IMR-90 (cell line): Measurements from ENCODE around the gene NDST1. TPM values are rescaled to one million over a fixed set of nuclear protein-coding genes. Genes with fewer than 3 reads are reported as not detected.

ENCODE experiments used
- ATAC-seq: fragments of 200-7000 bp; cut with Tn5 transposase; 2 replicates; pipeline ENCODE4 v1.9.1; 2020; ENCODE audit warnings: low read depth, mild to moderate bottlenecking, moderate library complexity
- BruUV-seq: library from RNA; stranded (reverse); fragments of 400-500 nt; replicated peaks from 2 replicates; lab custom pipeline; 2021; lab: Mats Ljungman, UMichigan
- CTCF ChIA-PET: fragments of 300-600 bp; formaldehyde crosslinking; extraction: SDS; loops from one replicate; lab custom pipeline; 2021; ENCODE audit warnings: antibody characterized with exemption; lab: Yijun Ruan, JAX
- POLR2A ChIA-PET: fragments of 300-600 bp; sonication (Branson Sonifier 250); formaldehyde crosslinking; loops from one replicate; lab custom pipeline; 2022; ENCODE audit warnings: antibody characterized with exemption; ENCODE audit not compliant: unreplicated experiment; lab: Charles Lee
- DNase-seq: peaks from one replicate; pipeline ENCODE4 v3.0.0; 2013
- H2AFZ ChIP-seq: replicated peaks from 2 replicates; pipeline ENCODE3; 2013; ENCODE audit warnings: low read length, mild to moderate bottlenecking; ENCODE audit not compliant: poor library complexity
- H2AK5ac ChIP-seq: 2 replicates; pipeline ENCODE4 v1.6.1; 2013; ENCODE audit warnings: low read depth, low read length, inconsistent platforms
- H2AK9ac ChIP-seq: replicated peaks from 2 replicates; pipeline ENCODE3; 2013; ENCODE audit warnings: mild to moderate bottlenecking, low read depth, low read length, moderate library complexity; ENCODE audit not compliant: poor library complexity
- H2BK120ac ChIP-seq: 2 replicates; pipeline ENCODE4 v1.6.1; 2013; ENCODE audit warnings: low read depth, low read length, inconsistent platforms
- H2BK15ac ChIP-seq: 3 replicates; pipeline ENCODE4 v1.6.1; 2013; ENCODE audit warnings: low read depth, low read length, inconsistent platforms
- H2BK20ac ChIP-seq: 2 replicates; pipeline ENCODE4 v1.6.1; 2013; ENCODE audit warnings: low read depth, mild to moderate bottlenecking, inconsistent platforms, low read length, moderate library complexity
- H2BK5ac ChIP-seq: 2 replicates; pipeline ENCODE4 v1.6.1; 2013; ENCODE audit warnings: mild to moderate bottlenecking, low read depth, low read length, inconsistent platforms; ENCODE audit not compliant: poor library complexity, severe bottlenecking
- H3K14ac ChIP-seq: replicated peaks from 2 replicates; pipeline ENCODE4 v1.6.1; 2013; ENCODE audit warnings: low read depth, low read length, inconsistent platforms
- H3K18ac ChIP-seq: 2 replicates; pipeline ENCODE4 v1.6.1; 2013; ENCODE audit warnings: low read depth, low read length, control low read depth
- H3K23ac ChIP-seq: 2 replicates; pipeline ENCODE4 v1.6.1; 2013; ENCODE audit warnings: low read depth, low read length, inconsistent platforms
- H3K27ac ChIP-seq: 2 replicates; pipeline ENCODE4 v1.5.1; 2013; ENCODE audit warnings: mild to moderate bottlenecking, control low read depth, low read length; ENCODE audit not compliant: insufficient read depth
- H3K27me3 ChIP-seq: 2 replicates; pipeline ENCODE4 v1.6.1; 2013; ENCODE audit warnings: low read length; ENCODE audit not compliant: control insufficient read depth, insufficient read depth
- H3K36me3 ChIP-seq: 2 replicates; pipeline ENCODE4 v1.6.1; 2013; ENCODE audit warnings: low read length, mixed read lengths; ENCODE audit not compliant: control insufficient read depth, insufficient read depth
- H3K4ac ChIP-seq: 2 replicates; pipeline ENCODE4 v1.6.1; 2013; ENCODE audit warnings: low read depth, low read length, inconsistent platforms
- H3K4me1 ChIP-seq: 2 replicates; pipeline ENCODE4 v1.6.1; 2013; ENCODE audit warnings: low read length, mixed read lengths; ENCODE audit not compliant: control insufficient read depth, insufficient read depth
- H3K4me2 ChIP-seq: 2 replicates; pipeline ENCODE4 v1.6.1; 2013; ENCODE audit warnings: low read depth, mild to moderate bottlenecking, control low read depth, low read length, moderate library complexity
- H3K4me3 ChIP-seq: 2 replicates; pipeline ENCODE4 v1.5.1; 2013; ENCODE audit warnings: low read depth, mild to moderate bottlenecking, control low read depth, low read length, moderate library complexity; ENCODE audit not compliant: insufficient read depth
- H3K56ac ChIP-seq: 2 replicates; pipeline ENCODE4 v1.6.1; 2013; ENCODE audit warnings: low read length, inconsistent platforms; ENCODE audit not compliant: insufficient read depth; ENCODE audit errors: extremely low read depth
- H3K79me1 ChIP-seq, 2 experiments: 2 replicates each; pipeline ENCODE4 v1.6.1; 2013; ENCODE audit warnings: low read length in 2 of 2, inconsistent platforms in 1 of 2, low read depth in 1 of 2
- H3K9ac ChIP-seq: 2 replicates; pipeline ENCODE4 v1.6.1; 2013; ENCODE audit warnings: low read depth, low read length, control low read depth
- H3K9me1 ChIP-seq: 2 replicates; pipeline ENCODE4 v1.6.1; 2013; ENCODE audit warnings: low read length, inconsistent platforms; ENCODE audit not compliant: insufficient read depth
- H3K9me3 ChIP-seq: 2 replicates; pipeline ENCODE4 v1.6.1; 2013; ENCODE audit warnings: low read length; ENCODE audit not compliant: control insufficient read depth, insufficient read depth
- H4K20me1 ChIP-seq: 2 replicates; pipeline ENCODE4 v1.6.1; 2013; ENCODE audit warnings: low read length, inconsistent platforms; ENCODE audit not compliant: insufficient read depth
- H4K5ac ChIP-seq: 2 replicates; pipeline ENCODE4 v1.6.1; 2013; ENCODE audit warnings: mild to moderate bottlenecking, low read depth, low read length, control low read depth
- H4K8ac ChIP-seq, 2 experiments: 2 replicates each; pipeline ENCODE4 v1.6.1; 2013; ENCODE audit warnings: low read depth in 2 of 2, low read length in 2 of 2, control low read depth in 1 of 2, inconsistent platforms in 1 of 2
- H4K91ac ChIP-seq: 2 replicates; pipeline ENCODE4 v1.6.1; 2013; ENCODE audit warnings: low read depth, low read length, inconsistent platforms; ENCODE audit not compliant: insufficient read depth
- BHLHE40 ChIP-seq: fragments of 150-350 bp; IDR thresholded peaks from 2 replicates; pipeline ENCODE4 v1.6.1; 2016; ENCODE audit warnings: mild to moderate bottlenecking, low read depth, low read length
- CEBPB ChIP-seq: IDR thresholded peaks from 2 replicates; pipeline ENCODE4 v1.6.1; 2012; ENCODE audit warnings: low read depth, low read length, improper control_type of control experiment
- FOS ChIP-seq: fragments of 150-350 bp; IDR thresholded peaks from 2 replicates; pipeline ENCODE4 v1.6.1; 2016; ENCODE audit warnings: low read depth, low read length
- MXI1 ChIP-seq: IDR thresholded peaks from 2 replicates; pipeline ENCODE4 v1.6.1; 2012; ENCODE audit warnings: low read depth, mild to moderate bottlenecking, low read length, moderate library complexity, borderline replicate concordance
- RAD21 ChIP-seq: IDR thresholded peaks from 2 replicates; pipeline ENCODE4 v1.6.1; 2012; ENCODE audit warnings: low read length, improper control_type of control experiment
- WGBS, 2 experiments: methylation state at CpG; one replicate each; pipeline versions ENCODE4 v1.1.5 to v1.1.7; 2013; ENCODE audit warnings: missing lambda C conversion rate in 2 of 2; ENCODE audit not compliant: insufficient read length in 1 of 2; ENCODE audit errors: extremely low coverage in 2 of 2; 5-methylcytosine and 5-hydroxymethylcytosine counted together
- dilution Hi-C: fragments of 300-500 bp; cut with HindIII; formaldehyde crosslinking; loops from one replicate; pipeline ENCODE4 v1.14.3; 2018; ENCODE audit warnings: low sequenced_read_pairs; ENCODE audit not compliant: unreplicated experiment
- in situ Hi-C: fragments of 300-500 bp; cut with MboI; formaldehyde crosslinking; loops from 3 replicates; pipeline ENCODE4 v1.14.3; 2019; ENCODE audit warnings: low sequenced_read_pairs, inconsistent platforms, mixed read lengths
- intact Hi-C: fragments of 100-400 bp; cut with micrococcal nuclease; formaldehyde crosslinking; loops from 2 replicates; pipeline ENCODE4 v1.10.0; 2022
- polyA plus RNA-seq, 3 experiments: library from polyadenylated mRNA; depleted of rRNA; stranded (reverse); fragments of >200 nt; gene quantifications; 2 replicates each; pipeline ENCODE4 v1.2.3, GENCODE V29; 2012; ENCODE audit warnings: low replicate concordance in 1 of 3
- total RNA-seq: library from RNA; depleted of rRNA; stranded (reverse); fragments of >200 nt; gene quantifications from 2 replicates; pipeline ENCODE4 v1.2.3, GENCODE V29; 2012
- TF ChIP-seq, protein P1 (sequence below): fragments of 150-350 bp; IDR thresholded peaks from 2 replicates; pipeline ENCODE4 v1.6.1; 2016; ENCODE audit warnings: low read depth, mild to moderate bottlenecking, low read length, moderate library complexity, borderline replicate concordance

The NDST1 gene
- total and polyA plus RNA-seq, 2 of the 4 experiments (the other 2 are of a cell fraction): 30.5 to 80.4 TPM

DNA sequence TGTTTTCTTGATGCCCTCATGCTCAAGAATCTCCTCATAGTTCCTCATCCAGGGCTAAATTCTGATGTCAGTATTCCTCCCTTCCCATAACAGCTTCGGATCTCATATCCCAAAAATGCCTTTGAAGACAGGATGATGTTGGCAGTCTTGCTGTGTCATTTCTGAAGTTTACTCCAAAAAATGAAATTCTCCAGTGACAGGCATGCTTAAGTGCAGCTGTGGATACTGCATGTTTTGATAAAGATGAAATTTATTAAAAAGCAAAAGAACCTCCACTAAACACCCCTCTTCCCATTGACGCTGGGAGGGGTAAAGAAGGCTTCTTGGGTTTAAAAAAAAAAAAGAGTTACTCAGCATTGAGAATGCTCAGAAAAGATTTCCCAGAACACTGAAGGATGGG is 43.1 kb downstream of the NDST1 start:
- Histone ChIP-seq H3K4me1 (no peaks in the 10 kb centered on the region), H3K9me1 (no peaks in the 10 kb centered on the region; the same call in 1 of the 2 replicates), H3K36me3 (peaks cover 77% of the 10 kb centered on the region), H4K91ac (no peak overlapping the region), H2BK20ac (no peak overlapping the region), H2BK5ac (no peak overlapping the region), H3K27ac (no peak overlapping the region), H3K79me1 (peaks cover 21 to 35% of the 10 kb centered on the region in 2 experiments), H3K18ac (no peak overlapping the region), H4K20me1 (peaks cover 7% of the 10 kb centered on the region; the same call in 1 of the 2 replicates), H3K4ac (no peak overlapping the region), H3K23ac (no peak overlapping the region), H3K9me3 (no peaks in the 10 kb centered on the region), H2AFZ (no peak overlapping the region), H3K56ac (no peak overlapping the region), H2BK15ac (no peak overlapping the region), H3K4me2 (no peak overlapping the region), H2AK9ac (no peak overlapping the region), H4K5ac (no peak overlapping the region), H4K8ac (no peak overlapping the region), H3K9ac (no peak overlapping the region), H2BK120ac (no peak overlapping the region), H2AK5ac (no peak overlapping the region), H3K4me3 (no peak overlapping the region), H3K14ac (no peak overlapping the region), H3K27me3 (no peaks in the 10 kb centered on the region)
- no CpG with 5 or more reads among the region's 2 CpGs for WGBS, 2 experiments
- BruUV-seq: no TSS peak
- POLR2A ChIA-PET: no interaction called here
- ATAC-seq (no peak), DNase-seq (no peak)
- TF ChIP-seq CEBPB (no peak), RAD21 (no peak), BHLHE40 (no peak), FOS (no peak), MXI1 (no peak)
- TF ChIP-seq, protein P1, sequence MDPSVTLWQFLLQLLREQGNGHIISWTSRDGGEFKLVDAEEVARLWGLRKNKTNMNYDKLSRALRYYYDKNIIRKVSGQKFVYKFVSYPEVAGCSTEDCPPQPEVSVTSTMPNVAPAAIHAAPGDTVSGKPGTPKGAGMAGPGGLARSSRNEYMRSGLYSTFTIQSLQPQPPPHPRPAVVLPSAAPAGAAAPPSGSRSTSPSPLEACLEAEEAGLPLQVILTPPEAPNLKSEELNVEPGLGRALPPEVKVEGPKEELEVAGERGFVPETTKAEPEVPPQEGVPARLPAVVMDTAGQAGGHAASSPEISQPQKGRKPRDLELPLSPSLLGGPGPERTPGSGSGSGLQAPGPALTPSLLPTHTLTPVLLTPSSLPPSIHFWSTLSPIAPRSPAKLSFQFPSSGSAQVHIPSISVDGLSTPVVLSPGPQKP: no peak
- dilution Hi-C loops (no loop called here), intact Hi-C loops (no loop called here), in situ Hi-C loops (no loop called here)
- CTCF ChIA-PET: no interaction called here
